HPDE6-E6E7 (cell line): ENCODE measurements around the gene TUBA8.
"Not testable (repeated sequence)": the region's sequence is repeated elsewhere in the genome, so short reads cannot be mapped to it uniquely, and the experiment has no call there.

ENCODE experiments used
- DNase-seq: peaks from one replicate; pipeline ENCODE4 v3.0.0; 2011; ENCODE audit warnings: missing footprints; ENCODE audit errors: extremely low spot score

Gene TUBA8

GRCh38 chr22:18110194-18110953 lies at the start of gene TUBA8:
Gene TUBA8 (plus strand): TSS chr22:18110809. CDS start chr22:18110866, 57 bp downstream.
- no peak for DNase-seq

DNA sequence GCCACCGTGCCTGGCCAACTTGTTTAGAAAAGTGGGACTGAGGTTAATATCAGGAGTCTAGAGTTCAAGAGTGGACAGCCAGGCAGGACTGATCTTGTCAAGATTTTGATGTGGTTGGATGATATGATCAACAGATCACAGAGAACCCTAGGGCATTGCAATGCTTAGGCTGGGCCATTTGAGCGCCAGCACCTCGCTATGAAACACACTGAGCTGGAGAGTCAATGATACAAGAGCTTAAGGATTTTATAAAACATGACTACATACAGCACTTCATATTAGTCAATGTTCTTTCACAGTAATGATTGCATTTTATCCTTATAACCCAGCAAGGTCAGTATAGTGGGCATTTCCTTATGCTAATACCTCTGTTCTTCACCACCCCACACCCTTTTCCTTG lies 48.2 kb upstream of the TUBA8 start:
- no peak for DNase-seq

DNA sequence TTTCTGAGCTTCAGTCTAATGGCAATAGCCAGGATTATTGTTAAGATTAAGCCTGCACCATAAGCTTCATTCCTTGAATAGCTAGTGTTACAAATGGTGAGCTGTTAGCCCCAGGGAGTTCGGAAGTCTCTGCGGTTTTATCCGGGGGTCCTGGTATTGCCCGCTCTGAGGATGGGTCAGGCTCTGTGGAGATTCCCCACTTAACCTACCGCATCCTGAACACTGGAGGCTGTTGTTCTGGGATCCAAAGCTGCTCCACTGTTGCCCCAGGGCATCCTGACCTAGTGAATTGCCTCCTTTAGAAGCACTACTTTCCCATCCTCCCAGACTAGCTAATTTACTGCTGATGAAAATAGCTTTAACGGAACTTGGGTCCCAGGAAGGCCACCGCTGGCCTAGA lies 47.3 kb upstream of the TUBA8 start:
- no peak for DNase-seq

DNA sequence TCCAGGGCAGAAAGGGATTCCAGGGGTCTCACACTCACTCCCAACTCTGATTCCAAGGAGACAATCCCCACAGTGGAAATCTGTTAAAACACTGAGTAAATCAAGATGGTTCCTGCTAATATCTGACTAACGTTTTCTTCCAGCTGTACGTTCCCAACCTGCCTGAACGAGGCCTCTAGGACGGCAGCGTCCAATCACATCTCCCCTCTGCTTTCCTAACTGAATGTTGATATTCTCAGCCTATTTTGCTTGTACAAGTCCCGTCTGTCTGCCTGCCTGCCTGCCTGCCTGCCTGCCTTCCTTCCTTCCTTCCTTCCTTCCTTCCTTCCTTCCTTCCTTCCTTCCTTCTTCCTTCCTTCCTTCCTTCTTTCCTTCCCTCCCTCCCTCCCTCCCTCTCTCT lies 46.9 kb upstream of the TUBA8 start:
- not testable (repeated sequence) for DNase-seq

DNA sequence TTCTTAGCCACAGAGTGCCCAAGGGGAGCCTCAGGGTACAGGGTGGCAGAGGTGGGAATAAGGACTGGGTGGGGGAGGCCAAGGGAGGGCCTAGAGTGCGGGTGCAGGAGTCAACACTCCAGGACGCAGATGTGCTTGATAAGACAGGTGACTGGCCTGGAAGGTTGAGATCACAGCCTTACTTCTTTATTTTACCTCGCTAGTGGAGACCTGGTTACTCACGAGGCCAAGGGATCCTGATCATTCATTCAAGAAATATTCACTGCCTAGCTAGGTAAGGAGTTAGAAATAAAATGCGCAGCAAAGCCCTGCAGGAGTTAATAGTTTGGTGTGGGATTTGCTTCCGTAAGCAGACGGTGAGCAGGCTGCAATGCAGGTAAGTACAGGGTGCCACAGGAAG lies 46.0 kb upstream of the TUBA8 start:
- no peak for DNase-seq

- no peak for DNase-seq
Observed at GRCh38 chr22:18065256-18065655, 45.4 kb upstream of the TUBA8 start.

GRCh38 chr22:18066181-18066859 lies 44.3 kb upstream of the TUBA8 start:
- no peak for DNase-seq

DNA sequence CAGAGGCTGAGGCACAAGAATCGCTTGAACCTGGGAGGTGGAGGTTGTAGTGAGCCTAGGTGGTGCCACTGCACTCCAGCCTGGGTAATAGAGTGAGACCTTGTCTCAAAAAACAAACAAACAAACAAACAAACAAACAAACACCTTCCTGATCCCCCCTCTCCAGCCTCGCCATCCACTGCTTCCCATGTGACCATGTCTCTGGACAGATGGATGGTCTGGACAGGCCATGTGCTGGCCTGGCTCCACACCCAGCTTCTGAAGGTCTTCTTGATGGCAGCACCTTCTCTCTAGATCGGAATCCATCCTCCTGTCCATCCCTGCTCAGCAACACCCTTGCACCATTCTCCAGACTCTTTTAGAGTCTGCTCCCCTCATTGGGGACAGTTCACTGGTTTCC lies 43.5 kb upstream of the TUBA8 start:
- DNase-seq, result no peak

- DNase-seq, result no peak
Observed at GRCh38 chr22:18067548-18068341, 42.9 kb upstream of the TUBA8 start.

DNA sequence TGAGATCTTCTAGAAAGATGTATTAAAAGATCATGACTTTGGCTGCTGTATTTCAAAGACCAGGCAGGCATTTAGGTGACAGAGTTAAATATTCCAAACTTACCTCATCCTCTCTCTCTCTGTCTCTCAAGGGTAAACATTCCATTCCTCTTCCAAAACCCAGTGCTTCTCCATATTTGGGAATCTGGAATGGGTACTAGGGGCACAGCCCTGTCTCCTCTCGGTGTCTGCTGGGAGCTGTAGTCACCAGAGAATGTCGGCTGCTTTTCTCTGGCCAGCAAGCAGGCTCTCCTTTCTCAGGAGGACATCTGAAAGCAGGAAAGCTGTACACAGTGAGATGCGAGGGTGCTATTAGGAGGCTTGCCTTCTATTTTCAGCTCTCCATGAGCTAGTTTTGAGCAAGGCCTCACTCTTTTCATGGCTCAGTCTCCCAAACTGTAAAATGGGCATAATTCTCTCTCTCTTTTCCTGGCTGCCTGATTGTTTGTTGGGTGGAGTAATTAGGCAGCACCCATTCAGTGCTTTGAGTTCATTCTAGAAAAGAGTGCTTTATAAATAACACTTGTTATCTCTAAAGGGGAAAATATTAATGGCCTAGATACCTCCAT lies 42.1 kb upstream of the TUBA8 start:
- no peak for DNase-seq

DNA sequence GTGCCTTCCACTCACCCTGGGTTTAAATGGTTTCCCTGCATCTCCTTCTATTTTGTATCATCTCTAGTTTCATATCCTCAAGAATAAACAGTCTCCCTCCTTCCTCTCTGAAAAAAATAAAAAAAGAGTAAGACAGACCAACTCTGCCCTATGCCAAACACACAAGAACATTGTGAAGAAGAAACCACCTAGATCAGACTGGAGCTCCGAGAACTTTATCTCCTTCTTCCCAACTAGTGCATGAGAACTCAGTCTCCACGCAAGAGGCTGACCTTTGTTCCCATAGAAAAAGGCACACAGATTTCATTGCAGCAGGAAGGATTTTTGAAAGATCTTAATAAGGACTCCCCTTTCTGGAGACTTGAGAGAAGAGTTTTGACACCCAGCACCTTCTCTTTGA lies 41.6 kb upstream of the TUBA8 start:
- no peak for DNase-seq

DNA sequence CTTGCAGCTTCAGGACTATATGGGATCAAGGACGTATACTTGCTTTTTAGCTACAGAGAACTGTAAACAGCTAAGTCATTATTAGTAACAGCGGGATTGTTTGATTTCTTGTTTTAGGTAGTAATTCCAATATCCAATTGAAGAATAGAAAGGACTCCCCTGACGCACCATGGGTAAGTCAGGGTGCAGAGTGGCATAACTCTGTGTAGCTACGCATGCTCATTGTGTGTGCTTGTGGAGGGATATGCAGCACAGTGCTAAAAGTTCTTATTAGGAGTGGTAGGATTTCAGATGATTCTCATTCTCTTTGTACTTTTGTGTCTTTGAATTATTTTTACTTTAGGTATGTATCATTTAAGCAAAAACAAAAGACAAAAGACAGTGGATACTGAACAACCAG lies 40.6 kb upstream of the TUBA8 start:
- no peak for DNase-seq

- peak; percentile 80 for DNase-seq
Observed at GRCh38 chr22:18070556-18071306, 39.9 kb upstream of the TUBA8 start.

GRCh38 chr22:18071307-18071967 lies 39.2 kb upstream of the TUBA8 start:
- not testable (repeated sequence) for DNase-seq

DNA sequence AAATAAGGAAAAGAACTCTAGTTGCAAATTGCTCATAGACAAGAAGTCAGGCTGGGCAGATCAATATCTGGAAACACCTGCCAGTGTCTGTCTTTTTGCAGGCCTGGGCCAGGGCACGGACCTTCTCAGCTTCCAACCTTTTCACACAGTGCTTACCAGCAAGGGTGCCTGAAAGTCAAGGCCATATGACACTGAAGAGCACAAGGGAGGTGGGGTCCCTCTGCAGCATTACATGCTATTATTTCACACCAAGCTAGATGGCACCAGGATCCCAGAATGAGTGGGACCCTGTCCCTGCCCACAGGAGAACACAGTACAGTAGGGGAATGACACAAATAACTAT lies 38.7 kb upstream of the TUBA8 start:
- no peak for DNase-seq

- no peak for DNase-seq
Observed at GRCh38 chr22:18073467-18073866, 37.1 kb upstream of the TUBA8 start.

DNA sequence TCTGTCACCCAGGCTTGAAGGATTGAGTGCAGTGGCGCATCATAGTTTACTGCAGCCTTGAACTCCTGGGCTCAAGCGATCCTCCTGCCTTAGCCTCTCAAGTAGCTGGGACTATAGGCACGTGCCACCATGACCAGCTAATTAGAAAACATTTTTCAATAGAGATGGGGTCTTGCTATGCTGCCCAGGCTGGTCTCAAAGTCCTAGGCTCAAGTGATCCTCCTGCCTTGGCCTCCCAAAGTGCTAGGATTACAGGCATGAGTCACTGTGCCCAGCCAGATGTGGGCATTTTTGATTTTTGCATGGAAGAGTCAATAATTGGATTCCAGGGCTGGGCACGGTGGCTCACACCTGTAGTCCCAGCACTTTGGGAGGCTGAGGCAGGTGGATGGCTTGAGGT lies 36.7 kb upstream of the TUBA8 start:
- DNase-seq, result not testable (repeated sequence)

- DNase-seq, result no peak
Observed at GRCh38 chr22:18075101-18075719, 35.4 kb upstream of the TUBA8 start.

GRCh38 chr22:18075720-18076497 lies 34.7 kb upstream of the TUBA8 start:
- no peak for DNase-seq
